Measurements from ENCODE around the gene AFF2.

DNA sequence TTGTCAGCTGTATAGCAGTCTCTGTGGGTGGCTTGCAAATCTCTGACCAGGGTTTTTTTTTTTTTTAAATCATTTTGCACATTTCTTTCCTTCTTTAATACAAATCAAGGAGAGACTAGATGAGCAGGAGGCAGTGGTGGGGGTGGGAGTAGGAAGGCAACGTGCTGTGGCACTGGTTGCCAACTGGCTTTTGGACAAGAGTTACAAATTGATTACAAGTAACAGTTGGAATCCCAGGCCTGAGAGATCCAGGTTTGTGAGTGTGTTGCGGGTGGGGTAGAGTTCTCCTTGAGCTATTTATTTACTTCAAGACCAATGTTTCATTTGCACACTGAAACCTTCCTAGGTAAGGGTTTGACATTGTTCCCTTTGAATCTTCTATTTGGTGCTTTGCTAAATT is 325.3 kb downstream of the AFF2 start:
- TF ChIP-seq POLR2A (IDR thresholded peaks at IDR 0.05; ENCODE audit: low read length) (no peak), GATA1 (IDR thresholded peaks at IDR 0.05; ENCODE audit: low read depth, low read length) (no peak)

All from erythroblast (primary cell).